K562 treated with DMSO at 1 percent for 24 hours (cell line): ENCODE results near the gene NR5A1. TPM values are rescaled to one million over a fixed set of nuclear protein-coding genes. Genes with fewer than 3 reads are reported as not detected.

ENCODE experiments used
- total RNA-seq: library from RNA; unstranded; fragments of 300-600 nt; gene quantifications from 2 replicates; pipeline ENCODE4 v1.2.3, GENCODE V29; 2022; ENCODE audit warnings: low read depth; ENCODE audit not compliant: insufficient read depth

Gene NR5A1
- not detected in 2 replicates for total RNA-seq

DNA sequence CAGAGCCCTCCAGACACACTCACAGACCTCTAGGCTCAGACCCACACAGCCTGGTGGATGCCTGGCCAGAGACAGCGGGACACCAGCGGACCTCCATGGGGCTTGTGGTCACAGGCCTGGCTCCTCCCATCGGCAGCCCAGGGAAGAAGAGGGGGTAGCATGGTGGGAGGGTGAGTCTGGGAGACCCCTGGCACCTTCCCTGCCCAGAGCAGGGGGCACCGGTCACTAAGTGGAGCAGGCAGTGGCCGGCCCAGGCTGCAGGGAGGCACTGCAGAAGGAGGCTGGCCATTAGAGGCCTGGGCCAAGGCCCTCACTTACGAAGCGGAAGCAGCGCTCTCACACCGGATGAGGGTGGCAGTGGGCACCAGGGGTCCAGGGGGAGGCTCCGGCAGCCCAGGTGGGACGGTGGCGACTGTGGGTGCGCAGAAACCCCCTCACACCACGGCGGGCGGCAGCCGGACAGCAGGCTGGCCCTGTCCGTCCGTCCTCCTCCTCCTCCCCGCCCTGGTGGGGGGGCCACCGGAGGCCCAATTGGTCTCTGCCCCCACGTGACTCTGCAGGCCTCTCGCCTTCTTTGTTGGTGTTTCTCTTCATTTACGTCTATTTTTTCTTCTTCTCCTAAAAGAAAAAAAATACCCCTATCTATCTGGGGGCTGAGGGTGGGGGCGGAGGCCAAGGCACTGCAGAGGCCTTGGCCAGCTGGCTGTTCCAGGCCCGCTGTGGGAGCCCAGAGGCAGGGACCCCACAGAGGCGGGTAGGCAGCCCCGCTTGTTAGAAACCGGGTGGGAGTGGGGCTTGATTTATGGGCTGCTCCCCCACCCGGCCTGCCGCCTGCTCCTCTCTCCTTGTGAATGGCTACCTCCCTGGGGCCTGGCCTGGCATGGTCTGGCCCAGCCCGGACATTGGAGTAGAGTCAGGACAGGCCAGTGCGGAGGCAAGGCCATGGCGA is at the start of gene NR5A1:
NR5A1 (minus strand) TSS at position 469 of the 949 bp plus-strand sequence. CDS start 4,004 bp downstream, outside the sequence.

DNA sequence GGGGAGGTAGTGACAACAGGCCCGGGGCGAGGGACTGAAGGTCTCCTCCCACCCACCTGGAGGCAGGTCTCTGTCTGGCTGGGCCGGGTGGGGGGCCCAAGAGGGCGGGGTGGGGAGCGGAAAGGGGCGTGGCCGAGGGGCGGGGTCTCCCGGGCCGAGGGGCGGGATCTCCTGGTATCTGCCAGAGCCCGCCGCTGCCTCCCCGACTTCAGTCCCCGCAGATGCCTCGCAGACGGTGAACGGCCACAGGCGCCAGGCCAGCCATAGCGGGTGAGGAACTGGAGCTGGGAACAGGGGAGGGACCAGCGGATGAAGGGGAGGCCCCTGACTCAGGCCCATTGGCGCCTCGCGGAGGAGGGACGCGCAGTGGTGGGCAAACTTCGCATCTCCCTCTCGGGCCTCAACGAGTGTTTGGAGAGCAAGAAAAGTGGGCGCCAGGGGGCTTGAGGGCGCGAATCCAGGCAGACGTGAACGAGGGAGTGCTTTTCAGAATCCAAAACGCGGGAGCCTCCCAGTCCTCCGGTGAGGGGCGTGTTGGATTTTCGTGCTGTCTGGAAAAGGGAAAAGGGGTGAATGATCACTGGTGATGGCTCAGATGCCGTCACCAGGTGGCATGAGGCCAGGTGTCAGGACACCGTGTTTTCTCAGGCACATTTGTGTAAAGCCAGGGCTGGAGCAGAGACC is 56.8 kb downstream of the NR5A1 start, which contains the start of gene ADGRD2:
ADGRD2 (plus strand) TSS at position 211 of the 684 bp plus-strand sequence. CDS start 1,216 bp downstream, outside the sequence.

Other genes with a start within 250 kb of the NR5A1 start
- gene NEK6, start 249.4 kb downstream of the NR5A1 start, total RNA-seq: 8.0 and 8.2 TPM in 2 replicates
- gene PSMB7, start 92.0 kb downstream of the NR5A1 start, total RNA-seq: 350 and 374 TPM in 2 replicates
- gene ADGRD2, start 56.9 kb downstream of the NR5A1 start, total RNA-seq: not detected in 2 replicates